C4-2B (cell line): ENCODE data around the gene IMMP1L.

ENCODE experiments used
- ZFX ChIP-seq: fragments of 450-650 bp; IDR thresholded peaks from 2 replicates; pipeline ENCODE4 v1.6.1; 2017
- TF ChIP-seq, protein P1 (sequence below): fragments of 450-650 bp; conservative IDR thresholded peaks from 2 replicates; pipeline ENCODE4 v1.5.1; 2017; ENCODE audit warnings: mild to moderate bottlenecking

DNA sequence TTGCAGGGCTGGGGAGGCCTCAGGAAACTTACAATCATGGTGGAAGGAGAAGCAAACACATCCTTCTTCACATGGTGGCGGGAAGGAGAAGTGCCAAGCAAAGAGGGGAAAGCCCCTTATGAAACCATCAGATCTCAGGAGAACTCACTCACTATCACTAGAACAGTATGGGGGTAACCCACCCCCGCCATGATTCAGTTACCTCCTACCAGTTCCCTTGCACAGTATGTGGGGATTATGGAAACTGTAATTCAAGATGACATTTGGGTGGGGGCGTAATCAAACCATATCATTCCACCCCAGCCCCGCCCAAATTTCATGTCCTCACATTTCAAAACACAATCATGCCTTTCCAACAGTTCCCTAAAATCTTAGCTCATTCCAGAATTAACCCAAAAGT lies 16.2 kb downstream of the IMMP1L start:
- TF ChIP-seq, protein P1, sequence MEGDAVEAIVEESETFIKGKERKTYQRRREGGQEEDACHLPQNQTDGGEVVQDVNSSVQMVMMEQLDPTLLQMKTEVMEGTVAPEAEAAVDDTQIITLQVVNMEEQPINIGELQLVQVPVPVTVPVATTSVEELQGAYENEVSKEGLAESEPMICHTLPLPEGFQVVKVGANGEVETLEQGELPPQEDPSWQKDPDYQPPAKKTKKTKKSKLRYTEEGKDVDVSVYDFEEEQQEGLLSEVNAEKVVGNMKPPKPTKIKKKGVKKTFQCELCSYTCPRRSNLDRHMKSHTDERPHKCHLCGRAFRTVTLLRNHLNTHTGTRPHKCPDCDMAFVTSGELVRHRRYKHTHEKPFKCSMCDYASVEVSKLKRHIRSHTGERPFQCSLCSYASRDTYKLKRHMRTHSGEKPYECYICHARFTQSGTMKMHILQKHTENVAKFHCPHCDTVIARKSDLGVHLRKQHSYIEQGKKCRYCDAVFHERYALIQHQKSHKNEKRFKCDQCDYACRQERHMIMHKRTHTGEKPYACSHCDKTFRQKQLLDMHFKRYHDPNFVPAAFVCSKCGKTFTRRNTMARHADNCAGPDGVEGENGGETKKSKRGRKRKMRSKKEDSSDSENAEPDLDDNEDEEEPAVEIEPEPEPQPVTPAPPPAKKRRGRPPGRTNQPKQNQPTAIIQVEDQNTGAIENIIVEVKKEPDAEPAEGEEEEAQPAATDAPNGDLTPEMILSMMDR = no peak
- no peak for TF ChIP-seq ZFX
